GDM1 (cell line): ENCODE results near the gene SCIN.
A peak's percentile ranks its signal among the peaks of the same experiment; 100 is the strongest.
"Not testable (repeated sequence)": the region's sequence is repeated elsewhere in the genome, so short reads cannot be mapped to it uniquely, and the experiment has no call there.

Experiments used
- DNase-seq: peaks from one replicate; lab custom pipeline; 2025; lab: John Stamatoyannopoulos, UW

SCIN gene

GRCh38 chr7:12648704-12649261, 78.3 kb downstream of the SCIN start:
- DNase-seq = no peak

GRCh38 chr7:12649348-12649747, 78.8 kb downstream of the SCIN start:
- DNase-seq = no peak

- DNase-seq = no peak
Measured at GRCh38 chr7:12650080-12650479, 79.6 kb downstream of the SCIN start.

- no peak for DNase-seq
Measured at GRCh38 chr7:12653110-12653509, 82.6 kb downstream of the SCIN start.

GRCh38 chr7:12653518-12653917, 83.0 kb downstream of the SCIN start:
- no peak for DNase-seq

GRCh38 chr7:12655161-12655560, 84.6 kb downstream of the SCIN start:
- DNase-seq = no peak

- DNase-seq = not testable (repeated sequence)
Measured at GRCh38 chr7:12660423-12660822, 89.9 kb downstream of the SCIN start.

GRCh38 chr7:12660986-12661385, 90.5 kb downstream of the SCIN start:
- not testable (repeated sequence) for DNase-seq

- DNase-seq = no peak
Measured at GRCh38 chr7:12661581-12661980, 91.1 kb downstream of the SCIN start.

GRCh38 chr7:12670000-12670729, 99.6 kb downstream of the SCIN start:
- DNase-seq = no peak

GRCh38 chr7:12670743-12671520, 100.4 kb downstream of the SCIN start:
- DNase-seq = no peak

GRCh38 chr7:12673436-12673835, 102.9 kb downstream of the SCIN start:
- not testable (repeated sequence) for DNase-seq

GRCh38 chr7:12674053-12674452, 103.5 kb downstream of the SCIN start:
- DNase-seq = no peak

- DNase-seq = peak; percentile 33
Measured at GRCh38 chr7:12674861-12675260, 104.3 kb downstream of the SCIN start.

- no peak for DNase-seq
Measured at GRCh38 chr7:12683678-12684585, 113.4 kb downstream of the SCIN start.

GRCh38 chr7:12684733-12685132, 114.2 kb downstream of the SCIN start:
- DNase-seq = no peak

GRCh38 chr7:12685550-12685949, 115.0 kb downstream of the SCIN start:
- peak; percentile 35 for DNase-seq

- peak; percentile 90 for DNase-seq
Measured at GRCh38 chr7:12686234-12686890, 115.8 kb downstream of the SCIN start.

- DNase-seq = peak; percentile 94
Measured at GRCh38 chr7:12686891-12687717, 116.6 kb downstream of the SCIN start, which contains the start of gene ARL4A. TSS of gene ARL4A (plus strand) at chr7:12687633. CDS start at chr7:12688255, 622 bp downstream.

- no peak for DNase-seq
Measured at GRCh38 chr7:12687718-12688171, 117.2 kb downstream of the SCIN start.
